HL-60 (cell line): ENCODE results near the gene MAP3K13.
"Not testable (repeated sequence)": the region's sequence is repeated elsewhere in the genome, so short reads cannot be mapped to it uniquely, and the experiment has no call there.

Experiments
- DNase-seq, 2 experiments: peaks; one replicate each; pipeline ENCODE4 v3.0.0-alpha.2; 2010 to 2020; ENCODE audit warnings: low read depth in 1 of 2, low spot score in 1 of 2
- H3K27ac ChIP-seq: fragments of 250-450 bp; sonication (Bioruptor Pico); replicated peaks from 2 replicates; pipeline ENCODE4 v1.5.1; 2020; ENCODE audit warnings: mild to moderate bottlenecking, moderate library complexity
- H3K27me3 ChIP-seq: fragments of 250-450 bp; sonication (Bioruptor Pico); 2 replicates; pipeline ENCODE4 v1.5.1; 2021; ENCODE audit warnings: mild to moderate bottlenecking, moderate library complexity; ENCODE audit not compliant: insufficient read depth, poor library complexity, severe bottlenecking
- H3K4me3 ChIP-seq: replicated peaks from 2 replicates; pipeline ENCODE4 v1.5.1; 2011; ENCODE audit warnings: mild to moderate bottlenecking, control low read depth, low read length; ENCODE audit not compliant: insufficient read depth
- CTCF ChIP-seq: IDR thresholded peaks from one replicate; pipeline ENCODE4 v1.5.1; 2011; ENCODE audit warnings: low read length, control low read depth, inconsistent platforms; ENCODE audit not compliant: insufficient read depth
- GABPA ChIP-seq: IDR thresholded peaks from 2 replicates; pipeline ENCODE4 v1.6.1; 2012; ENCODE audit warnings: low read depth
- POLR2AphosphoS5 ChIP-seq: IDR thresholded peaks from 2 replicates; pipeline ENCODE4 v1.6.1; 2012; ENCODE audit warnings: low read depth
- REST ChIP-seq: IDR thresholded peaks from 2 replicates; pipeline ENCODE4 v1.6.1; 2012; ENCODE audit warnings: low read depth; ENCODE audit not compliant: insufficient replicate concordance
- SPI1 ChIP-seq: IDR thresholded peaks from 2 replicates; pipeline ENCODE4 v1.6.1; 2012; ENCODE audit warnings: low read depth, mild to moderate bottlenecking, borderline replicate concordance

The MAP3K13 gene

GRCh38 chr3:185473290-185473815, 110.4 kb downstream of the MAP3K13 start:
- no peak for DNase-seq
- no peaks in the 10 kb centered on the region for H3K27me3 ChIP-seq
- no peak overlapping the region for H3K4me3 ChIP-seq
- H3K27ac ChIP-seq, result no peak overlapping the region
- TF ChIP-seq SPI1, result no peak
- TF ChIP-seq POLR2AphosphoS5, result no peak
- no peak for TF ChIP-seq GABPA
- TF ChIP-seq REST, result no peak
- TF ChIP-seq CTCF, result no peak

- not testable (repeated sequence) for H3K27ac ChIP-seq, DNase-seq, H3K4me3 ChIP-seq, H3K27me3 ChIP-seq
These were observed 112.0 kb downstream of the MAP3K13 start for GRCh38 chr3:185474922-185475321.

GRCh38 chr3:185477316-185477715, 114.4 kb downstream of the MAP3K13 start:
- no peak overlapping the region for H3K27ac ChIP-seq
- no peak for TF ChIP-seq CTCF
- no peak for TF ChIP-seq GABPA
- TF ChIP-seq REST, result no peak
- no peak for TF ChIP-seq POLR2AphosphoS5
- H3K4me3 ChIP-seq, result no peak overlapping the region
- H3K27me3 ChIP-seq, result no peaks in the 10 kb centered on the region
- DNase-seq, result no peak

GRCh38 chr3:185479373-185479945, 116.5 kb downstream of the MAP3K13 start:
- peak in 1 of 2 experiments; percentile 5 for DNase-seq
- no peak overlapping the region for H3K27ac ChIP-seq
- TF ChIP-seq GABPA, result no peak
- no peak for TF ChIP-seq POLR2AphosphoS5
- peak; percentile 64 for TF ChIP-seq SPI1
- H3K4me3 ChIP-seq, result no peak overlapping the region
- no peaks in the 10 kb centered on the region for H3K27me3 ChIP-seq

GRCh38 chr3:185484296-185484695, 121.4 kb downstream of the MAP3K13 start:
- no peak for TF ChIP-seq REST
- no peak for TF ChIP-seq POLR2AphosphoS5
- TF ChIP-seq SPI1, result no peak
- no peak for TF ChIP-seq CTCF
- no peak for TF ChIP-seq GABPA
- no peak for DNase-seq
- Histone ChIP-seq H3K27me3 (no peaks in the 10 kb centered on the region), H3K27ac (no peak overlapping the region), H3K4me3 (no peak overlapping the region)
